GM12864 (cell line): Measurements from ENCODE around the gene KRT13.
"Not testable (repeated sequence)": the region's sequence is repeated elsewhere in the genome, so short reads cannot be mapped to it uniquely, and the experiment has no call there.

Experiments used
- DNase-seq: peaks from one replicate; pipeline ENCODE4 v3.0.0-alpha.2; 2011; ENCODE audit warnings: low read depth
- H3K4me3 ChIP-seq: 2 replicates; pipeline ENCODE4 v1.5.1; 2011; ENCODE audit warnings: mild to moderate bottlenecking, low read depth, low read length, control low read depth
- TF ChIP-seq, protein P1 (sequence below): IDR thresholded peaks from 2 replicates; pipeline ENCODE4 v1.5.1; 2011; ENCODE audit warnings: low read depth, mild to moderate bottlenecking, moderate library complexity, low read length, control low read depth, inconsistent platforms; ENCODE audit errors: missing control alignments

Gene KRT13

DNA sequence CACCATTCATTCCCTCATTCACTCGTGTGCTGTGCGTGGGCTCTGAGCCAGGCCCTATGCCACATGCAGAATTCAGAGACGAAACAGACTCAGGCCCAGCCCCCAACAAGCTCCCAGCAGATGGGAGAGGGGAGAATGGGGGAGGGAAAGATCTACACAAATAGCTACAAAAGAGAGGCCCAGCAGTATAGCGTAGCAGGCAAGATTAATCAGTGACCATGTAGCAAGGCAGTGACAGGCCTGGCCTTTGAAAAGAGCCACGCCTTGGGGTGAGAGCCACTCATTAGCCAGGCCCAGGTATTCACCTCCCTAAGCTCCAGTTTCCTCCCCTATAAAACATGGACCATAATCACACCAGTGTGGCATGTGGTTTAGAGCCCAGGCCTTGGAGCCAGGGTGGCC is 39.1 kb upstream of the KRT13 start:
- H3K4me3 ChIP-seq, result no peak overlapping the region
- TF ChIP-seq, protein P1, sequence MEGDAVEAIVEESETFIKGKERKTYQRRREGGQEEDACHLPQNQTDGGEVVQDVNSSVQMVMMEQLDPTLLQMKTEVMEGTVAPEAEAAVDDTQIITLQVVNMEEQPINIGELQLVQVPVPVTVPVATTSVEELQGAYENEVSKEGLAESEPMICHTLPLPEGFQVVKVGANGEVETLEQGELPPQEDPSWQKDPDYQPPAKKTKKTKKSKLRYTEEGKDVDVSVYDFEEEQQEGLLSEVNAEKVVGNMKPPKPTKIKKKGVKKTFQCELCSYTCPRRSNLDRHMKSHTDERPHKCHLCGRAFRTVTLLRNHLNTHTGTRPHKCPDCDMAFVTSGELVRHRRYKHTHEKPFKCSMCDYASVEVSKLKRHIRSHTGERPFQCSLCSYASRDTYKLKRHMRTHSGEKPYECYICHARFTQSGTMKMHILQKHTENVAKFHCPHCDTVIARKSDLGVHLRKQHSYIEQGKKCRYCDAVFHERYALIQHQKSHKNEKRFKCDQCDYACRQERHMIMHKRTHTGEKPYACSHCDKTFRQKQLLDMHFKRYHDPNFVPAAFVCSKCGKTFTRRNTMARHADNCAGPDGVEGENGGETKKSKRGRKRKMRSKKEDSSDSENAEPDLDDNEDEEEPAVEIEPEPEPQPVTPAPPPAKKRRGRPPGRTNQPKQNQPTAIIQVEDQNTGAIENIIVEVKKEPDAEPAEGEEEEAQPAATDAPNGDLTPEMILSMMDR, result no peak
- DNase-seq, result no peak

DNA sequence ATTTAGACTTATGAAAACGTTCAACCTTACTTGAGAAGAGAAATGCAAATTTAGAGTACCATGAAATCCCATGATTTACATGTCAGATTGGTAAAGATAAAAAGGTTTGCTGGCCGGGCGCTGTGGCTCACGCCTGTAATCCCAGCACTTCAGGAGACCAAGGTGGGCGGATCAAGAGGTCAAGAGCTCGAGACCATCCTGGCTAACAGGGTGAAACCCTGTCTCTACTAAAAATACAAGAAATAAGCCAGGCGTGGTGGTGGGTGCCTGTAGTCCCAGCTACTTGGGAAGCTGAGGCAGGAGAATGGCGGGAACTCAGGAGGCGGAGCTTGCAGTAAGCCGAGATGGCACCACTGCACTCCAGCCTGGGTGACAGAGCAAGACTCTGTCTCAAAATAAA is 37.4 kb upstream of the KRT13 start:
- not testable (repeated sequence) for H3K4me3 ChIP-seq, DNase-seq

DNA sequence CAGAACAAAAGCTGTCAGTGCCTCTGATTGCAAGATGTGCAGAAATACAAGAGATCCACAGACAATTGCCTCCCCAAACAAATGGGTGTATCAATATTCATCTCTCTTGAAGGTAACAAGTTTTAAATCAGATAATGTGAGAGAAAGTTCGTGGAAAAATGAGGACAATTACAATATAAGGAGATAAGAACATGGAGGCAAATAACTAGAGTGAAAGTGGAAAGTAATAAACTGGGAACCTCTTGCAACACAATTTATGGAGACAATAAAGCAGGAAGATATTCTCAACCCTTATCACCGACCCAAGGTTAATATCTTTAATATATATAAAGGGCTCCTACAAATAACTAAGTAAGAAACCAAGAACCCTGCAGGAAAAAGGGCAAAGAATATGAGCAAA is 36.9 kb upstream of the KRT13 start:
- no peak for DNase-seq
- TF ChIP-seq, protein P1, result no peak
- H3K4me3 ChIP-seq, result no peak overlapping the region

DNA sequence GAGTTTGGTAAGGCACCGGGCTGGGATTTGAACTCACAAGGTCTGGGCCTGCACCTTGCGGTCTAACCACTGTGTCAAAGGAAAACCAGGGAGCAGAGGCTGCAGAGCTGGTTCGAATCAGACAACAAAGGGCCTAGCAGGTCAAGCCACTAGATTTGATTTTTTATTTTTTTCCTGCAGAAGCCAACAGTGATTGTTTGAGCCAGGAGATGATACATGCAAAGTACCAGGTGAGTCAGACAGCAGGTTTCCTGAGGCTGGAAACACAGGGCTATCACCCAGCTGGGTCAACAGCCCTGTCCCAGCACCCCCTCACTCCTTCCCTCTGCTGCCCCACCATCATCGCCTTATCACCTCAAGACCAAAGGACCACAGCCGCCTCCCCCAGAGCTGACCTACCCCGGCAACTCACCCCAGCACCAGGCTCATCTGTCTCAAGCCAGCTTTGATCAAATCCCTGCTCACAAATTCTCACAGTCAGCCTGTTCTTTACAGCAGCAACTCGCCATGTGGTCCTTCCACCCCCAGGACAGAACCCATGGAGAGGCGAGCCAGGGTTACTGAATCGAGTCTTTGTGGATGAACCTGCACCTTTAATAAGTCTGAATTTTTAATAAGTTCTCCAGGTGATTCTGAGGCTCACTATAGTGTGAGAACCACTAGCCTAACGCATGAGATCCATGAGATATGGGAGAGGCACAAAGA is 35.7 kb upstream of the KRT13 start:
- H3K4me3 ChIP-seq, result no peak overlapping the region
- TF ChIP-seq, protein P1, result no peak
- no peak for DNase-seq

DNA sequence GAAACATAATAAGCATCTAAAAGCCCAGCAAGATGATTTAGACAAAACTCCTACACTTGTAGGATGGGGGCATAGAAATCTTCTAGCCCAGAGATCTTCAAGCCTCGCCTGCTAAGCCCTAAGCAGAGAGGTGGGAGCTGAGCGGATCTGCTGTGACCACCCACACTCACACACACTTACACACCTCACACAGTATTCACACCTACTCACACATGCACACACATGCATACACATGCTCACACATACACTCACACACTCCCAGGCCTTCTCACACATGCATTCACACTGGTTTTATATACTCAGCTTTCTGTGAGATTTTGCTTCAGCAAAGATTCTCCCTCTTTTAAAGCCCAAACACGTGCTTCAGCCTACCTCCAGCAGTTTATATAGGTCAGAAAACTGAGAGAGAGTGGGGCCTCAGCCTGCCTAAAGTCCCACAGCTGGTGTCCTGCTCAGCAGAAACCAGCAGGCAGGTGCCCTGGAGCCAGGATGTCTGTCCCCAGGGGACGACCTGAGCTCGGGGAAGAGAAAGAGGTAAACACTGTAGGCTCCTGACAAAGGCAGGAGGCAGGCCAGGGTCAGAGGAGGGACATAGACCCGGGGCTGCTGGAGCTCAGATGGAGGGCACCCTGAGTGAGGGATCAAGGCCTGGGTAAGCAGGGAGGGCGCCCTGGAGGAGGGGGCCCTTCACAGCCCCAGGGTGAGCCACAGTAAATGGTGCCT is 34.7 kb upstream of the KRT13 start:
- H3K4me3 ChIP-seq, result no peak overlapping the region
- TF ChIP-seq, protein P1, result no peak
- DNase-seq, result no peak

DNA sequence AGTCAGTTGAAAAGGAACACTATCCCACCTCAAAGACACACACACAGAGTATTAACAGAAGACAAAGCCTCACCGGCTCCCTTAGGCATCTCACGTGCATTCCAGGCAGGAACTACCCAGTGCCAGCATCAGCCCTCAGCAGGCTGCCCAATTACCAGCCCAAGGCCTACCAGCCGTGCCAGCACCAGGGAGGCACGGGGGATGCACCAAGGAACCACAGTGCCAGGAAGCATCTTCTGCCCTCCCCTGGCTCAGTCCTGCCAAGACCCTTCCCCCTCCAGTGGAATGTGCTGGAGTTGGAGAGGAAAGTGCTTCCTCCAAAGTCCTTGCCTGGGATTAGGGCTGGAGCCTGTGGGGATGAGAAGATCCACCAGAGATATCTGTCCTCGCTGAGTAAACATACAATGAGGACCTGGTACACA is 33.7 kb upstream of the KRT13 start:
- no peak for DNase-seq
- no peak overlapping the region for H3K4me3 ChIP-seq
- TF ChIP-seq, protein P1, result no peak

DNA sequence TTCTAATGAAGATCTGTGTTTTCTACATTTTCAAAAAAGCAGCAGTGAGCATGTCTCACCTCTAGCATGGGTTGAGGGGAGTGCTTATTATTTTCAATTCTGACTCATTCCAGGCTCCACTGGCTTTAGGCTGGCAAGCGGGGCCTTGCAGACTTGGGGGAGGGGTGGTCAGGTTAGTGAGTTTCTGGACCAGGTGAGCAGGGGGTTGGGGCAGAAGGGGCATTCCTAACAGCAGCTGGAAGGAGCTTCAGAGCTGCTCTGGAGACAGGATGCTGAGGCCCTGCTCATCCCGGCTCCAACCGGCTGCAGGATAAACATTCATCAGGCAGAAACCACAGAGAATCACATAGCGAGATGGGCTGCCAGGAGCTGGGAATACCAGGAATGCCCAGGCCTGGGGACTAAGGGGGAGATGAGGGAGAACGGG is 33.2 kb upstream of the KRT13 start:
- no peak for DNase-seq
- TF ChIP-seq, protein P1, result no peak

More for the DNA sequence above, 33.2 kb upstream of the KRT13 start:
- H3K4me3 ChIP-seq, result no peak overlapping the region
